Psoas muscle (tissue), 8 donors: ENCODE results near the gene BAAT. TPM values are rescaled to one million over a fixed set of nuclear protein-coding genes. Genes with fewer than 3 reads are reported as not detected.

ENCODE experiments used
- ATAC-seq, 4 donors: fragments of 200-7000 bp; cut with Tn5 transposase; one replicate each; pipeline ENCODE4 v1.9.1; 2020; ENCODE audit warnings: moderate library complexity in 3 of 4, mild to moderate bottlenecking in 2 of 4
- DNase-seq, 2 donors: peaks; one replicate each; pipeline ENCODE4 v3.0.0-alpha.2; 2020
- H3K27ac ChIP-seq: fragments of 200-600 bp; one replicate; pipeline ENCODE4 v1.8.0; 2022
- H3K27me3 ChIP-seq, 3 donors: fragments of 200-600 bp in 1 of 3; one replicate each; pipeline versions ENCODE4 v1.6.1 to v1.8.0; 2013 to 2022; ENCODE audit warnings: low read length in 2 of 3, mild to moderate bottlenecking in 2 of 3, moderate library complexity in 1 of 3; ENCODE audit not compliant: insufficient read depth in 3 of 3
- H3K36me3 ChIP-seq, 2 donors: fragments of 200-600 bp in 1 of 2; one replicate each; pipeline versions ENCODE4 v1.6.1 to v1.8.0; 2013 to 2022; ENCODE audit warnings: low read depth in 1 of 2, mild to moderate bottlenecking in 1 of 2, moderate library complexity in 1 of 2; ENCODE audit not compliant: insufficient read depth in 1 of 2
- H3K4me1 ChIP-seq: fragments of 200-600 bp; one replicate; pipeline ENCODE4 v1.8.0; 2022
- H3K4me3 ChIP-seq: fragments of 200-600 bp; one replicate; pipeline ENCODE4 v1.8.0; 2022; ENCODE audit warnings: mild to moderate bottlenecking
- H3K9me3 ChIP-seq: fragments of 200-600 bp; one replicate; pipeline ENCODE4 v1.8.0; 2022
- CTCF ChIP-seq: fragments of 200-600 bp; IDR thresholded peaks from one replicate; pipeline ENCODE4 v1.8.0; 2022; ENCODE audit warnings: antibody characterized with exemption
- WGBS, 3 donors: extraction: QIAGEN DNeasy Blood & Tissue Kit; methylation state at CpG; one replicate each; pipeline versions ENCODE4 v1.1.6 to v1.1.7; 2013; 5-methylcytosine and 5-hydroxymethylcytosine counted together
- intact Hi-C, 2 donors: fragments of 100-400 bp; cut with DNase I; formaldehyde crosslinking; loops; one replicate each; pipeline versions ENCODE4 v1.11.0 to v1.14.2; 2022
- polyA plus RNA-seq, 3 donors: library from polyadenylated mRNA; stranded (reverse); fragments of 200-250 nt; gene quantifications; one replicate each; pipeline ENCODE4 v1.2.3, GENCODE V29; 2013
- total RNA-seq, 4 donors: library from RNA; stranded (reverse); fragmentation: NEBNext Ultra II Directional in 2 of 4; extraction: Animal tissue kit (Norgen Biotek cat#: 25700) in 2 of 4; gene quantifications; one replicate each; pipeline versions ENCODE4 v1.2.1 to v1.2.4, GENCODE V29; 2021 to 2023
- donor health status: healthy with polysubstance abuse.
- donor health status: DM: no; HTN: no; CAD: no; lungs with moderate emphysema.
- donor health status: Bipolar disorder and iron deficiency.
- donor health status: healthy.
- donor health status: DM: yes; HTN: yes; CAD: no.
- donor health status: DM: no; HTN: no; CAD: no.
- donor health status: DM: no; HTN: no; CAD: no.
- donor health status: DM: yes; HTN: yes; CAD: no.

BAAT gene
- total and polyA plus RNA-seq, 7 donors, result 0.08 to 0.71 (median 0.20) TPM

GRCh38 chr9:101367323-101367722, 17.5 kb downstream of the BAAT start:
- 91 to 95% (median 94%) methylated on average over 3 of the region's 3 CpGs for WGBS, 3 donors
- Histone ChIP-seq H3K36me3 (no peaks in the 10 kb centered on the region), H3K27ac (no peak overlapping the region), H3K4me1 (no peaks in the 10 kb centered on the region), H3K4me3 (no peak overlapping the region), H3K9me3 (no peaks in the 10 kb centered on the region), H3K27me3 (no peaks in the 10 kb centered on the region)
- intact Hi-C loops, result no loop called here
- no peak for TF ChIP-seq CTCF
- no peak for ATAC-seq
- DNase-seq, result no peak

GRCh38 chr9:101366038-101366756, 18.6 kb downstream of the BAAT start:
- Histone ChIP-seq H3K27ac (no peak overlapping the region), H3K4me3 (no peak overlapping the region), H3K36me3 (no peaks in the 10 kb centered on the region), H3K9me3 (no peaks in the 10 kb centered on the region), H3K27me3 (no peaks in the 10 kb centered on the region), H3K4me1 (no peaks in the 10 kb centered on the region)
- whole genome bisulfite sequencing, 3 donors, result 59 to 62% (median 59%) methylated on average over 5 of the region's 5 CpGs
- intact Hi-C loops, result no loop called here
- DNase-seq (no peak), ATAC-seq (no peak)
- TF ChIP-seq CTCF, result no peak

GRCh38 chr9:101365181-101365580, 19.6 kb downstream of the BAAT start:
- DNase-seq, result no peak
- no peak overlapping the region for H3K27ac ChIP-seq
- ATAC-seq, result no peak
- intact Hi-C loops, result no loop called here
- H3K27me3 ChIP-seq, result no peaks in the 10 kb centered on the region
- TF ChIP-seq CTCF, result no peak
- H3K9me3 ChIP-seq, result no peaks in the 10 kb centered on the region
- no peaks in the 10 kb centered on the region for H3K36me3 ChIP-seq
- no peak overlapping the region for H3K4me3 ChIP-seq
- H3K4me1 ChIP-seq, result no peaks in the 10 kb centered on the region

- TF ChIP-seq CTCF, result no peak
- intact Hi-C loops, result no loop called here
- DNase-seq (no peak), ATAC-seq (no peak)
- Histone ChIP-seq H3K27ac (no peak overlapping the region), H3K36me3 (no peaks in the 10 kb centered on the region), H3K4me3 (no peak overlapping the region), H3K4me1 (no peaks in the 10 kb centered on the region), H3K27me3 (no peaks in the 10 kb centered on the region), H3K9me3 (no peaks in the 10 kb centered on the region)
- WGBS, 3 donors, result 78 to 80% (median 79%) methylated on average over 5 of the region's 5 CpGs
Observed at GRCh38 chr9:101362450-101362849, 22.4 kb downstream of the BAAT start.

GRCh38 chr9:101360647-101361046, 24.2 kb downstream of the BAAT start:
- Histone ChIP-seq H3K36me3 (no peaks in the 10 kb centered on the region), H3K27ac (no peak overlapping the region), H3K4me3 (no peak overlapping the region), H3K27me3 (no peaks in the 10 kb centered on the region), H3K4me1 (no peaks in the 10 kb centered on the region), H3K9me3 (no peaks in the 10 kb centered on the region)
- intact Hi-C loops, result no loop called here
- ATAC-seq (no peak), DNase-seq (no peak)
- TF ChIP-seq CTCF, result no peak
